Measurements from ENCODE around the gene GPC5. TPM values are rescaled to one million over a fixed set of nuclear protein-coding genes. Genes with fewer than 3 reads are reported as not detected.

The GPC5 gene
- total RNA-seq, 2 experiments from 2014 or later, result 2.4 TPM; not detected in 1

DNA sequence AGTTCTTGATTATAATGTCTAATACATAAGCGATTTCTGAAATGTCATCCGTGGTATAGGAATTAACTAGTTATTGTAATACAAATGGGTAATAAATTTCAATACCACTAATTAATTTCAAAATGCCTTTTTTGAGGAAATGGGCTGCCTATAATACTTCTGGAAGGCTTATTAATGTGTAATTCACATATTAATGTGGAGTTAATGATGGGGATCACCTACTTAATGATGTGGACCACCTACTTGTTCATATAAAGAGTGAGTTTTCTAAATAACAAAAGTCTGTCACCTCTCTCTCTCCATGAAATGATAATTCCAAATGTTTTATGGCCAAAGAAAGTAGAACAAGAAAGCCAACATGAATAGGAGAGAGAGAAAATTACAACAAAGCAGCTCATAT lies 914.4 kb downstream of the GPC5 start:
- Histone ChIP-seq H3K4me3 (ENCODE audit: low read depth, low read length, poor library complexity, severe bottlenecking) (no peak overlapping the region), H3K4me1 (ENCODE audit: insufficient read depth, low read length, poor library complexity, severe bottlenecking) (no peaks in the 10 kb centered on the region), H3K9me2 (ENCODE audit: insufficient read depth, low read length) (peaks cover 7% of the 10 kb centered on the region; the same call in 1 of the 2 replicates), H3K4me2 (ENCODE audit: low read length) (no peak overlapping the region), H2AFZ (ENCODE audit: low read length) (no peak overlapping the region), H3K36me3 (ENCODE audit: insufficient read depth, low read length) (no peaks in the 10 kb centered on the region), H3K79me2 (ENCODE audit: insufficient read depth, low read depth, low read length) (no peaks in the 10 kb centered on the region), H3K27ac (ENCODE audit: low read depth, low read length, poor library complexity, severe bottlenecking) (no peak overlapping the region), H4K20me1 (ENCODE audit: insufficient read depth, low read length) (no peaks in the 10 kb centered on the region), H3K9me3 (ENCODE audit: low read length) (0 out of 2 replicates have a peak, but pooled peaks cover 4% of the 10 kb centered on the region)
- TF ChIP-seq EZH2phosphoT487 (IDR thresholded peaks at IDR 0.05; ENCODE audit: borderline replicate concordance, low read depth, low read length), result no peak
- TF ChIP-seq, protein P1, sequence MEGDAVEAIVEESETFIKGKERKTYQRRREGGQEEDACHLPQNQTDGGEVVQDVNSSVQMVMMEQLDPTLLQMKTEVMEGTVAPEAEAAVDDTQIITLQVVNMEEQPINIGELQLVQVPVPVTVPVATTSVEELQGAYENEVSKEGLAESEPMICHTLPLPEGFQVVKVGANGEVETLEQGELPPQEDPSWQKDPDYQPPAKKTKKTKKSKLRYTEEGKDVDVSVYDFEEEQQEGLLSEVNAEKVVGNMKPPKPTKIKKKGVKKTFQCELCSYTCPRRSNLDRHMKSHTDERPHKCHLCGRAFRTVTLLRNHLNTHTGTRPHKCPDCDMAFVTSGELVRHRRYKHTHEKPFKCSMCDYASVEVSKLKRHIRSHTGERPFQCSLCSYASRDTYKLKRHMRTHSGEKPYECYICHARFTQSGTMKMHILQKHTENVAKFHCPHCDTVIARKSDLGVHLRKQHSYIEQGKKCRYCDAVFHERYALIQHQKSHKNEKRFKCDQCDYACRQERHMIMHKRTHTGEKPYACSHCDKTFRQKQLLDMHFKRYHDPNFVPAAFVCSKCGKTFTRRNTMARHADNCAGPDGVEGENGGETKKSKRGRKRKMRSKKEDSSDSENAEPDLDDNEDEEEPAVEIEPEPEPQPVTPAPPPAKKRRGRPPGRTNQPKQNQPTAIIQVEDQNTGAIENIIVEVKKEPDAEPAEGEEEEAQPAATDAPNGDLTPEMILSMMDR (conservative IDR thresholded peaks at IDR 0.05; ENCODE audit: low read length), result no peak
- POLR2A ChIA-PET, result no interaction called here
- BruUV-seq (replicated peaks), result no TSS peak
- intact Hi-C loops (cut with micrococcal nuclease; ENCODE audit: unreplicated experiment), result no loop called here
- CTCF ChIA-PET (ENCODE audit: unreplicated experiment), result no interaction called here
- no peak for DNase-seq (ENCODE audit: low spot score)

DNA sequence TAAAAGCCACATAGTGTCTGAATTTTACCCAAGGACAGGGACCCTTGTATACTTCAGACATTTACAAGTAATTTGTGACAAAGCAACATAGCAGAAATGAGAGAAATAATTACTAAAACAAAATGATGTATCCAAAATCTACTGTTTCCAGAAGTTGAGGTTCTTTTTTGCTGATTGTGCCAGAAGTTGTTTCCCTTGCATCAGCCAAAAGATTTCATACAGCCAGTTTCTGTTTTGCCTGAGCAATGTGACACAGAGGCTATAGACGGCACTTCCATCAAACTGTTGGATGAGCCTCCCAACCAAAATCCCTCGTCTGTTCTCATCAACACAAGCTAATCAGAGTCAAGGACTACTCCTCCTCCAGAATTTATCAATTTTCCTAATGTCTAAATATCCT lies 915.0 kb downstream of the GPC5 start:
- Histone ChIP-seq H3K4me2 (ENCODE audit: low read length) (no peak overlapping the region), H3K4me3 (ENCODE audit: low read depth, low read length, poor library complexity, severe bottlenecking) (no peak overlapping the region), H3K9me2 (ENCODE audit: insufficient read depth, low read length) (peaks cover 7% of the 10 kb centered on the region; the same call in 1 of the 2 replicates), H3K9me3 (ENCODE audit: low read length) (0 out of 2 replicates have a peak, but pooled peaks cover 4% of the 10 kb centered on the region), H3K27ac (ENCODE audit: low read depth, low read length, poor library complexity, severe bottlenecking) (no peak overlapping the region), H4K20me1 (ENCODE audit: insufficient read depth, low read length) (no peaks in the 10 kb centered on the region), H3K4me1 (ENCODE audit: insufficient read depth, low read length, poor library complexity, severe bottlenecking) (no peaks in the 10 kb centered on the region), H3K36me3 (ENCODE audit: insufficient read depth, low read length) (no peaks in the 10 kb centered on the region), H3K79me2 (ENCODE audit: insufficient read depth, low read depth, low read length) (no peaks in the 10 kb centered on the region), H2AFZ (ENCODE audit: low read length) (no peak overlapping the region)
- CTCF ChIA-PET (ENCODE audit: unreplicated experiment), result no interaction called here
- POLR2A ChIA-PET, result no interaction called here
- intact Hi-C loops (cut with micrococcal nuclease; ENCODE audit: unreplicated experiment), result no loop called here
- TF ChIP-seq EZH2phosphoT487 (IDR thresholded peaks at IDR 0.05; ENCODE audit: borderline replicate concordance, low read depth, low read length), result no peak
- TF ChIP-seq, protein P1 (conservative IDR thresholded peaks at IDR 0.05; ENCODE audit: low read length), result no peak
- no peak for DNase-seq (ENCODE audit: low spot score)
- no TSS peak for BruUV-seq (replicated peaks)

DNA sequence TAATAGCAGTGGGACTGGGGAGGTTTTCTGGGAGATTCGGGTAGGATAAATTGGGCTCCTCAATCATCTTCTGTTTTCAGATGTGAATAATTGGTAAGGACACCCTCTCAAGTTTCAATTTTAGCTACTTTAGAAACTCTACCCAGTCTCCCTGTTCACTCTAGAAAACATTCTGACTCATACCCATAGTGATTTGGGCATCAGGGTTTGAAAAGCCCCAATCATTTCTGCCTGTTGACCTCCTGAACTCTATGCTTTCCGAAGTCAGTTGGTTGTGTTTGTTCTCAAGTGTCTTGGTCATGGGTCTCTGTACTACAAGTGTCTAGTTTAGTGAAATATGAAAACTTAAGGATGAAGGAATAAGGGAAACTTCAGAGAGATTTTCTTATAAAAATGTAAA lies 916.8 kb downstream of the GPC5 start:
- H2AFZ ChIP-seq (ENCODE audit: low read length), result no peak overlapping the region
- no peak overlapping the region for H3K27ac ChIP-seq (ENCODE audit: low read depth, low read length, poor library complexity, severe bottlenecking)
- ChIA-PET CTCF (ENCODE audit: unreplicated experiment) (no interaction called here), POLR2A (interaction anchor here (0.7 kb wide), 1 partner anchor 35 kb away, joined by 3 read pairs; no protein-coding TSS in a partner anchor)
- BruUV-seq (replicated peaks), result no TSS peak
- no peak overlapping the region for H3K4me2 ChIP-seq (ENCODE audit: low read length)
- H3K9me2 ChIP-seq (ENCODE audit: insufficient read depth, low read length), result peaks cover 7% of the 10 kb centered on the region; the same call in 1 of the 2 replicates
- 0 out of 2 replicates have a peak, but pooled peaks cover 4% of the 10 kb centered on the region for H3K9me3 ChIP-seq (ENCODE audit: low read length)
- no peak for DNase-seq (ENCODE audit: low spot score)
- no peak overlapping the region for H3K4me3 ChIP-seq (ENCODE audit: low read depth, low read length, poor library complexity, severe bottlenecking)
- intact Hi-C loops (cut with micrococcal nuclease; ENCODE audit: unreplicated experiment), result no loop called here
- no peaks in the 10 kb centered on the region for H3K36me3 ChIP-seq (ENCODE audit: insufficient read depth, low read length)
- H3K79me2 ChIP-seq (ENCODE audit: insufficient read depth, low read depth, low read length), result no peaks in the 10 kb centered on the region
- H4K20me1 ChIP-seq (ENCODE audit: insufficient read depth, low read length), result no peaks in the 10 kb centered on the region
- TF ChIP-seq, protein P1 (conservative IDR thresholded peaks at IDR 0.05; ENCODE audit: low read length), result no peak
- no peak for TF ChIP-seq EZH2phosphoT487 (IDR thresholded peaks at IDR 0.05; ENCODE audit: borderline replicate concordance, low read depth, low read length)
- H3K4me1 ChIP-seq (ENCODE audit: insufficient read depth, low read length, poor library complexity, severe bottlenecking), result no peaks in the 10 kb centered on the region

All from OCI-LY7 (cell line).